GM18907 (cell line): ENCODE data around the gene MDFIC.

ENCODE experiments used
- ATAC-seq: cut with Tn5 transposase; IDR thresholded peaks from one replicate; pipeline ENCODE4 v1.9.1; 2021; ENCODE audit warnings: mild to moderate bottlenecking, moderate library complexity; ENCODE audit not compliant: unreplicated experiment

Gene MDFIC

GRCh38 chr7:114944745-114945625, 23.1 kb downstream of the MDFIC start:
- no peak for ATAC-seq

- no peak for ATAC-seq
These were observed 27.3 kb downstream of the MDFIC start for GRCh38 chr7:114949231-114949630.

GRCh38 chr7:114952296-114952695, 30.4 kb downstream of the MDFIC start:
- no peak for ATAC-seq

GRCh38 chr7:114953724-114954123, 31.8 kb downstream of the MDFIC start:
- no peak for ATAC-seq

- ATAC-seq, result peak; percentile 46
These were observed 34.8 kb downstream of the MDFIC start for GRCh38 chr7:114956702-114957101.

GRCh38 chr7:114957444-114957843, 35.5 kb downstream of the MDFIC start:
- no peak for ATAC-seq

- ATAC-seq, result peak; percentile 87
These were observed 38.0 kb downstream of the MDFIC start for GRCh38 chr7:114959931-114960330.

GRCh38 chr7:114962441-114962840, 40.5 kb downstream of the MDFIC start:
- no peak for ATAC-seq

- no peak for ATAC-seq
These were observed 44.3 kb downstream of the MDFIC start for GRCh38 chr7:114966156-114966555.

- no peak for ATAC-seq
These were observed 47.2 kb downstream of the MDFIC start for GRCh38 chr7:114969096-114969495.

GRCh38 chr7:114970308-114970707, 48.4 kb downstream of the MDFIC start:
- no peak for ATAC-seq

- ATAC-seq, result no peak
These were observed 48.8 kb downstream of the MDFIC start for GRCh38 chr7:114970732-114971131.

- no peak for ATAC-seq
These were observed 50.7 kb downstream of the MDFIC start for GRCh38 chr7:114972567-114972966.

GRCh38 chr7:114973147-114973546, 51.3 kb downstream of the MDFIC start:
- no peak for ATAC-seq

GRCh38 chr7:114975401-114975800, 53.5 kb downstream of the MDFIC start:
- ATAC-seq, result no peak

- ATAC-seq, result no peak
These were observed 54.8 kb downstream of the MDFIC start for GRCh38 chr7:114976666-114977065.

GRCh38 chr7:114977277-114977676, 55.4 kb downstream of the MDFIC start:
- ATAC-seq, result no peak

- no peak for ATAC-seq
These were observed 57.5 kb downstream of the MDFIC start for GRCh38 chr7:114979388-114979787.

- ATAC-seq, result no peak
These were observed 58.1 kb downstream of the MDFIC start for GRCh38 chr7:114979803-114980507.

GRCh38 chr7:114981323-114981722, 59.4 kb downstream of the MDFIC start:
- ATAC-seq, result peak; percentile 34

- ATAC-seq, result no peak
These were observed 63.3 kb downstream of the MDFIC start for GRCh38 chr7:114985116-114985715.
